ENCODE data around the gene GIGYF1. TPM values are rescaled to one million over a fixed set of nuclear protein-coding genes. Genes with fewer than 3 reads are reported as not detected.

GIGYF1 gene
- total and polyA plus RNA-seq, 2 of the 13 experiments (the other 11 are each of a cell fraction or from before 2014, with no cell fraction given): 7.6 to 16.1 TPM

DNA sequence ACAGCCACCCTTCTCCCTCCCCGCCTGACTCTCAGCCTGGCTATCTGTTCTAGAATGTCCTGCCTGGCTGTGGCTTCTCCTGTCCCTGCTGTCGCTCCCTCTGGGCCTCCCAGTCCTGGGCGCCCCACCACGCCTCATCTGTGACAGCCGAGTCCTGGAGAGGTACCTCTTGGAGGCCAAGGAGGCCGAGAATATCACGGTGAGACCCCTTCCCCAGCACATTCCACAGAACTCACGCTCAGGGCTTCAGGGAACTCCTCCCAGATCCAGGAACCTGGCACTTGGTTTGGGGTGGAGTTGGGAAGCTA is 27.4 kb upstream of the GIGYF1 start (continued):
- no peak for TF ChIP-seq PCBP2 (optimal IDR thresholded peaks at IDR 0.05; ENCODE audit: low read depth, low read length, poor library complexity, severe bottlenecking)
- TF ChIP-seq SALL1 (CRISPR knock-in tag; IDR thresholded peaks at IDR 0.05): 0 out of 2 replicates have a peak, but pooled peaks have one; percentile 3
- no peak for TF ChIP-seq FOSL1 (CRISPR knock-in tag; IDR thresholded peaks at IDR 0.05; ENCODE audit: borderline replicate concordance)
- TF ChIP-seq KDM5A (IDR thresholded peaks at IDR 0.05; ENCODE audit: borderline replicate concordance, low read length): no peak
- no peak for TF ChIP-seq WIZ (CRISPR knock-in tag; IDR thresholded peaks at IDR 0.05)
- TF ChIP-seq NCOA5 (CRISPR knock-in tag; IDR thresholded peaks at IDR 0.05): no peak
- TF ChIP-seq DR1 (CRISPR knock-in tag; IDR thresholded peaks at IDR 0.05): no peak
- TF ChIP-seq, protein P1, sequence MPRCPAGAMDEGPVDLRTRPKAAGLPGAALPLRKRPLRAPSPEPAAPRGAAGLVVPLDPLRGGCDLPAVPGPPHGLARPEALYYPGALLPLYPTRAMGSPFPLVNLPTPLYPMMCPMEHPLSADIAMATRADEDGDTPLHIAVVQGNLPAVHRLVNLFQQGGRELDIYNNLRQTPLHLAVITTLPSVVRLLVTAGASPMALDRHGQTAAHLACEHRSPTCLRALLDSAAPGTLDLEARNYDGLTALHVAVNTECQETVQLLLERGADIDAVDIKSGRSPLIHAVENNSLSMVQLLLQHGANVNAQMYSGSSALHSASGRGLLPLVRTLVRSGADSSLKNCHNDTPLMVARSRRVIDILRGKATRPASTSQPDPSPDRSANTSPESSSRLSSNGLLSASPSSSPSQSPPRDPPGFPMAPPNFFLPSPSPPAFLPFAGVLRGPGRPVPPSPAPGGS (CRISPR knock-in tag; IDR thresholded peaks at IDR 0.05): no peak
- no peak for TF ChIP-seq KLF13 (CRISPR knock-in tag; IDR thresholded peaks at IDR 0.05)
- TF ChIP-seq KAT8 (CRISPR knock-in tag; IDR thresholded peaks at IDR 0.05): no peak
- TF ChIP-seq, protein P2, sequence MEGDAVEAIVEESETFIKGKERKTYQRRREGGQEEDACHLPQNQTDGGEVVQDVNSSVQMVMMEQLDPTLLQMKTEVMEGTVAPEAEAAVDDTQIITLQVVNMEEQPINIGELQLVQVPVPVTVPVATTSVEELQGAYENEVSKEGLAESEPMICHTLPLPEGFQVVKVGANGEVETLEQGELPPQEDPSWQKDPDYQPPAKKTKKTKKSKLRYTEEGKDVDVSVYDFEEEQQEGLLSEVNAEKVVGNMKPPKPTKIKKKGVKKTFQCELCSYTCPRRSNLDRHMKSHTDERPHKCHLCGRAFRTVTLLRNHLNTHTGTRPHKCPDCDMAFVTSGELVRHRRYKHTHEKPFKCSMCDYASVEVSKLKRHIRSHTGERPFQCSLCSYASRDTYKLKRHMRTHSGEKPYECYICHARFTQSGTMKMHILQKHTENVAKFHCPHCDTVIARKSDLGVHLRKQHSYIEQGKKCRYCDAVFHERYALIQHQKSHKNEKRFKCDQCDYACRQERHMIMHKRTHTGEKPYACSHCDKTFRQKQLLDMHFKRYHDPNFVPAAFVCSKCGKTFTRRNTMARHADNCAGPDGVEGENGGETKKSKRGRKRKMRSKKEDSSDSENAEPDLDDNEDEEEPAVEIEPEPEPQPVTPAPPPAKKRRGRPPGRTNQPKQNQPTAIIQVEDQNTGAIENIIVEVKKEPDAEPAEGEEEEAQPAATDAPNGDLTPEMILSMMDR (CRISPR knock-in tag; IDR thresholded peaks at IDR 0.05): no peak
- TF ChIP-seq PITX1 (CRISPR knock-in tag; IDR thresholded peaks at IDR 0.05): no peak
- TF ChIP-seq NFKB2 (CRISPR knock-in tag; IDR thresholded peaks at IDR 0.05; ENCODE audit: borderline replicate concordance): 0 out of 2 replicates have a peak, but pooled peaks have one; percentile 16
- no peak for TF ChIP-seq ZNF335 (CRISPR knock-in tag; IDR thresholded peaks at IDR 0.05)
- 0 out of 2 replicates have a peak, but pooled peaks have one; percentile 12 for TF ChIP-seq ZNF558 (CRISPR knock-in tag; IDR thresholded peaks at IDR 0.05; ENCODE audit: borderline replicate concordance)
- no peak for TF ChIP-seq RFXANK (CRISPR knock-in tag; IDR thresholded peaks at IDR 0.05)
- TF ChIP-seq, protein P3, sequence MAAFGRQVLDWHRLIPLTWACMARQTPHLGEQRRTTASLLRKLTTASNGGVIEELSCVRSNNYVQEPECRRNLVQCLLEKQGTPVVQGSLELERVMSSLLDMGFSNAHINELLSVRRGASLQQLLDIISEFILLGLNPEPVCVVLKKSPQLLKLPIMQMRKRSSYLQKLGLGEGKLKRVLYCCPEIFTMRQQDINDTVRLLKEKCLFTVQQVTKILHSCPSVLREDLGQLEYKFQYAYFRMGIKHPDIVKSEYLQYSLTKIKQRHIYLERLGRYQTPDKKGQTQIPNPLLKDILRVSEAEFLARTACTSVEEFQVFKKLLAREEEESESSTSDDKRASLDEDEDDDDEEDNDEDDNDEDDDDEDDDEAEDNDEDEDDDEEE (CRISPR knock-in tag; IDR thresholded peaks at IDR 0.05): peak; percentile 45; the same call in 1 of the 2 replicates
- 0 out of 2 replicates have a peak, but pooled peaks have one; percentile 48 for TF ChIP-seq ZNF598 (CRISPR knock-in tag; IDR thresholded peaks at IDR 0.05; ENCODE audit: borderline replicate concordance)
- TF ChIP-seq, protein P4, sequence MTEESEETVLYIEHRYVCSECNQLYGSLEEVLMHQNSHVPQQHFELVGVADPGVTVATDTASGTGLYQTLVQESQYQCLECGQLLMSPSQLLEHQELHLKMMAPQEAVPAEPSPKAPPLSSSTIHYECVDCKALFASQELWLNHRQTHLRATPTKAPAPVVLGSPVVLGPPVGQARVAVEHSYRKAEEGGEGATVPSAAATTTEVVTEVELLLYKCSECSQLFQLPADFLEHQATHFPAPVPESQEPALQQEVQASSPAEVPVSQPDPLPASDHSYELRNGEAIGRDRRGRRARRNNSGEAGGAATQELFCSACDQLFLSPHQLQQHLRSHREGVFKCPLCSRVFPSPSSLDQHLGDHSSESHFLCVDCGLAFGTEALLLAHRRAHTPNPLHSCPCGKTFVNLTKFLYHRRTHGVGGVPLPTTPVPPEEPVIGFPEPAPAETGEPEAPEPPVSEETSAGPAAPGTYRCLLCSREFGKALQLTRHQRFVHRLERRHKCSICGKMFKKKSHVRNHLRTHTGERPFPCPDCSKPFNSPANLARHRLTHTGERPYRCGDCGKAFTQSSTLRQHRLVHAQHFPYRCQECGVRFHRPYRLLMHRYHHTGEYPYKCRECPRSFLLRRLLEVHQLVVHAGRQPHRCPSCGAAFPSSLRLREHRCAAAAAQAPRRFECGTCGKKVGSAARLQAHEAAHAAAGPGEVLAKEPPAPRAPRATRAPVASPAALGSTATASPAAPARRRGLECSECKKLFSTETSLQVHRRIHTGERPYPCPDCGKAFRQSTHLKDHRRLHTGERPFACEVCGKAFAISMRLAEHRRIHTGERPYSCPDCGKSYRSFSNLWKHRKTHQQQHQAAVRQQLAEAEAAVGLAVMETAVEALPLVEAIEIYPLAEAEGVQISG (CRISPR knock-in tag; IDR thresholded peaks at IDR 0.05): 0 out of 2 replicates have a peak, but pooled peaks have one; percentile 8
- no peak for TF ChIP-seq EEA1 (CRISPR knock-in tag; IDR thresholded peaks at IDR 0.05; ENCODE audit: borderline replicate concordance)
- TF ChIP-seq ZNF138 (CRISPR knock-in tag; IDR thresholded peaks at IDR 0.05; ENCODE audit: low read depth): no peak
- no peak for TF ChIP-seq NFYB (CRISPR knock-in tag; IDR thresholded peaks at IDR 0.05)
- no peak for TF ChIP-seq NR2C2 (CRISPR knock-in tag; IDR thresholded peaks at IDR 0.05; ENCODE audit: borderline replicate concordance)
- no peak; the same call in 1 of the 2 replicates for TF ChIP-seq SP4 (CRISPR knock-in tag; IDR thresholded peaks at IDR 0.05)
- TF ChIP-seq, protein P5, sequence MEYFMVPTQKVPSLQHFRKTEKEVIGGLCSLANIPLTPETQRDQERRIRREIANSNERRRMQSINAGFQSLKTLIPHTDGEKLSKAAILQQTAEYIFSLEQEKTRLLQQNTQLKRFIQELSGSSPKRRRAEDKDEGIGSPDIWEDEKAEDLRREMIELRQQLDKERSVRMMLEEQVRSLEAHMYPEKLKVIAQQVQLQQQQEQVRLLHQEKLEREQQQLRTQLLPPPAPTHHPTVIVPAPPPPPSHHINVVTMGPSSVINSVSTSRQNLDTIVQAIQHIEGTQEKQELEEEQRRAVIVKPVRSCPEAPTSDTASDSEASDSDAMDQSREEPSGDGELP (IDR thresholded peaks at IDR 0.05; ENCODE audit: borderline replicate concordance, low read depth): no peak

Measured in HepG2 (cell line).